HCT116 (cell line): Measurements from ENCODE around the gene PPM1H.

Experiments used
- ATF3 ChIP-seq: IDR thresholded peaks from 2 replicates; pipeline ENCODE4 v1.6.1; 2012
- CEBPB ChIP-seq: IDR thresholded peaks from 2 replicates; pipeline ENCODE4 v1.6.1; 2012; ENCODE audit warnings: low read depth
- CTCF ChIP-seq, 3 experiments: fragments of 200-600 bp in 1 of 3; sonication (generic) in 1 of 3; IDR thresholded peaks in 2 of 3; conservative IDR thresholded peaks in 1 of 3; 2 replicates each; pipeline ENCODE4 v1.5.1; 2012 to 2017; ENCODE audit warnings: low read depth in 2 of 3, low read length in 2 of 3, antibody characterized with exemption in 1 of 3, borderline replicate concordance in 1 of 3, control low read depth in 1 of 3, mild to moderate bottlenecking in 1 of 3, mixed read lengths in 1 of 3, mixed run types in 1 of 3, moderate library complexity in 1 of 3; ENCODE audit not compliant: insufficient read depth in 1 of 3
- JUND ChIP-seq: IDR thresholded peaks from 2 replicates; pipeline ENCODE4 v1.6.1; 2012
- MAX ChIP-seq: IDR thresholded peaks from 2 replicates; pipeline ENCODE4 v1.6.1; 2012
- POLR2A ChIP-seq: IDR thresholded peaks from 2 replicates; pipeline ENCODE4 v1.7.0; 2011; ENCODE audit warnings: borderline replicate concordance; ENCODE audit not compliant: insufficient read depth, insufficient read length; ENCODE audit errors: extremely low read depth
- POLR2AphosphoS5 ChIP-seq: IDR thresholded peaks from 2 replicates; pipeline ENCODE4 v1.6.1; 2011; ENCODE audit warnings: mild to moderate bottlenecking, low read depth, low read length, moderate library complexity
- SP1 ChIP-seq: IDR thresholded peaks from 2 replicates; pipeline ENCODE4 v1.6.1; 2012; ENCODE audit warnings: low read depth
- TCF7L2 ChIP-seq: IDR thresholded peaks from 2 replicates; pipeline ENCODE4 v1.7.0; 2011; ENCODE audit warnings: borderline replicate concordance, inconsistent platforms; ENCODE audit not compliant: insufficient read depth, insufficient read length; ENCODE audit errors: extremely low read depth

- TF ChIP-seq SP1, result no peak
- no peak for TF ChIP-seq CTCF (IDR thresholded peaks at IDR 0.05 in 2 of 3, conservative IDR thresholded peaks at IDR 0.05 in 1 of 3; ENCODE audit: borderline replicate concordance in 1 of 3, insufficient read depth in 1 of 3, low read depth in 2 of 3, low read length in 2 of 3)
- no peak for TF ChIP-seq POLR2A
- no peak for TF ChIP-seq MAX
- TF ChIP-seq ATF3, result no peak
- no peak for TF ChIP-seq TCF7L2
- no peak for TF ChIP-seq POLR2AphosphoS5
- no peak for TF ChIP-seq JUND
- TF ChIP-seq CEBPB, result no peak
These were observed 309.7 kb downstream of the PPM1H start for GRCh38 chr12:62625228-62625627.
